Thymus (tissue), 11 donors: ENCODE measurements around the gene CNPPD1. TPM values are rescaled to one million over a fixed set of nuclear protein-coding genes. Genes with fewer than 3 reads are reported as not detected.
A peak's percentile ranks its signal among the peaks of the same experiment; 100 is the strongest.

Experiments
- DNase-seq, 9 donors: peaks; one replicate each; pipeline ENCODE4 v3.0.0-alpha.2; 2013; ENCODE audit warnings: low spot score in 9 of 9, low read depth in 6 of 9, missing footprints in 1 of 9
- H3K27ac ChIP-seq, 2 donors: one replicate each; pipeline ENCODE4 v1.5.1; 2013; ENCODE audit warnings: control low read depth in 1 of 2, low read depth in 1 of 2, low read length in 1 of 2, mild to moderate bottlenecking in 1 of 2, moderate library complexity in 1 of 2
- H3K27me3 ChIP-seq, 2 donors: one replicate each; pipeline ENCODE4 v1.5.1; 2013; ENCODE audit warnings: low read length in 1 of 2; ENCODE audit not compliant: control insufficient read depth in 2 of 2, insufficient read depth in 1 of 2
- H3K36me3 ChIP-seq, 2 donors: one replicate each; pipeline ENCODE4 v1.5.1; 2013; ENCODE audit warnings: low read length in 1 of 2, mild to moderate bottlenecking in 1 of 2, moderate library complexity in 1 of 2; ENCODE audit not compliant: control insufficient read depth in 2 of 2, insufficient read depth in 2 of 2
- H3K4me1 ChIP-seq, 2 donors: one replicate each; pipeline ENCODE4 v1.5.1; 2013; ENCODE audit warnings: low read length in 2 of 2; ENCODE audit not compliant: control insufficient read depth in 2 of 2, insufficient read depth in 2 of 2
- H3K4me3 ChIP-seq, 2 donors: one replicate each; pipeline ENCODE4 v1.5.1; 2013; ENCODE audit warnings: low read length in 2 of 2, control low read depth in 1 of 2, mild to moderate bottlenecking in 1 of 2
- H3K9me3 ChIP-seq, 2 donors: one replicate each; pipeline ENCODE4 v1.5.1; 2013; ENCODE audit warnings: low read length in 1 of 2, mild to moderate bottlenecking in 1 of 2; ENCODE audit not compliant: control insufficient read depth in 2 of 2, insufficient read depth in 1 of 2
- WGBS: extraction: QIAGEN DNeasy Blood & Tissue Kit; methylation state at CpG from one replicate; pipeline ENCODE4 v1.1.7; 2013; 5-methylcytosine and 5-hydroxymethylcytosine counted together
- polyA plus RNA-seq: library from polyadenylated mRNA; stranded (reverse); fragments of 200-250 nt; gene quantifications from one replicate; pipeline ENCODE4 v1.2.3, GENCODE V29; 2013
- total RNA-seq: library from RNA; stranded (reverse); fragments of 120-200 nt; gene quantifications from one replicate; pipeline ENCODE4 v1.2.4, GENCODE V29; 2013
- donor health status: healthy.

The CNPPD1 gene
- total and polyA plus RNA-seq, 2 donors = 33.3 to 46.9 TPM

GRCh38 chr2:219168932-219169331, 7.8 kb downstream of the CNPPD1 start:
- no peak for DNase-seq
- Histone ChIP-seq H3K27ac (no peak overlapping the region), H3K9me3 (no peaks in the 10 kb centered on the region), H3K4me3 (no peak overlapping the region), H3K27me3 (no peaks in the 10 kb centered on the region), H3K4me1 (no peaks in the 10 kb centered on the region), H3K36me3 (peaks cover 23 to 28% of the 10 kb centered on the region in 2 donors)

GRCh38 chr2:219168526-219168925, 8.2 kb downstream of the CNPPD1 start:
- Histone ChIP-seq H3K4me1 (no peaks in the 10 kb centered on the region), H3K27me3 (no peaks in the 10 kb centered on the region), H3K36me3 (peaks cover 21 to 24% of the 10 kb centered on the region in 2 donors), H3K9me3 (no peaks in the 10 kb centered on the region), H3K27ac (no peak overlapping the region), H3K4me3 (no peak overlapping the region)
- WGBS = 57% methylated on average over 6 of the region's 6 CpGs
- DNase-seq = no peak

GRCh38 chr2:219167997-219168396, 8.7 kb downstream of the CNPPD1 start:
- H3K4me1 ChIP-seq = no peaks in the 10 kb centered on the region
- no peak overlapping the region for H3K27ac ChIP-seq
- no peaks in the 10 kb centered on the region for H3K9me3 ChIP-seq
- 92% methylated on average over 5 of the region's 5 CpGs for WGBS
- H3K27me3 ChIP-seq = no peaks in the 10 kb centered on the region
- H3K36me3 ChIP-seq = peaks cover 16 to 19% of the 10 kb centered on the region in 2 donors
- H3K4me3 ChIP-seq = no peak overlapping the region
- no peak for DNase-seq

GRCh38 chr2:219165058-219165911, 11.4 kb downstream of the CNPPD1 start:
- Histone ChIP-seq H3K36me3 (peaks cover 0 to under 1% of the 10 kb centered on the region in 2 donors), H3K4me1 (peaks cover 5% of the 10 kb centered on the region in 2 donors), H3K4me3 (no peak overlapping the region), H3K27ac (no peak overlapping the region), H3K27me3 (no peaks in the 10 kb centered on the region), H3K9me3 (no peaks in the 10 kb centered on the region)
- 96% methylated on average over 10 of the region's 10 CpGs for WGBS
- DNase-seq = no peak

- no peaks in the 10 kb centered on the region for H3K9me3 ChIP-seq
- no peaks in the 10 kb centered on the region for H3K36me3 ChIP-seq
- peaks cover 8 to 11% of the 10 kb centered on the region in 2 donors for H3K4me1 ChIP-seq
- no peak overlapping the region for H3K27ac ChIP-seq
- DNase-seq = no peak
- H3K4me3 ChIP-seq = no peak overlapping the region
- H3K27me3 ChIP-seq = no peaks in the 10 kb centered on the region
- WGBS = 98% methylated on average over 6 of the region's 6 CpGs
Measured at GRCh38 chr2:219163156-219163555, 13.6 kb downstream of the CNPPD1 start.

- Histone ChIP-seq H3K27me3 (no peaks in the 10 kb centered on the region), H3K9me3 (no peaks in the 10 kb centered on the region), H3K36me3 (peaks cover 8 to 12% of the 10 kb centered on the region in 2 donors), H3K4me1 (peaks cover 8 to 11% of the 10 kb centered on the region in 2 donors), H3K4me3 (peak overlapping the region; percentile 70 to 74), H3K27ac (no peak overlapping the region)
- 80% methylated on average over 4 of the region's 4 CpGs for WGBS
- no peak for DNase-seq
Measured at GRCh38 chr2:219161097-219161496, 15.6 kb downstream of the CNPPD1 start.

GRCh38 chr2:219160186-219161017, 16.3 kb downstream of the CNPPD1 start, which contains the start of gene NHEJ1:
TSS of gene NHEJ1 (minus strand) at chr2:219160815. CDS start at chr2:219158362, 2,453 bp downstream.
- Histone ChIP-seq H3K4me3 (peak within 1 kb of the TSS; percentile 70 to 74), H3K27ac (peak within 1 kb of the TSS; percentile 88 to 92), H3K9me3 (no peaks in the 10 kb centered on the region), H3K36me3 (peaks cover 8 to 12% of the 10 kb centered on the region in 2 donors), H3K4me1 (peaks cover 8 to 11% of the 10 kb centered on the region in 2 donors), H3K27me3 (no peaks in the 10 kb centered on the region)
- DNase-seq = peak; percentile 77 to 95 (median 88)
- under 1% methylated on average over 70 of the region's 70 CpGs for WGBS

- 24% methylated on average over 18 of the region's 18 CpGs for WGBS
- peak in 1 of 9 donors; percentile 12 for DNase-seq
- Histone ChIP-seq H3K27me3 (no peaks in the 10 kb centered on the region), H3K4me3 (peak overlapping the region; percentile 70 to 74), H3K27ac (peak overlapping the region in 1 of 2 donors; percentile 58), H3K4me1 (peaks cover 8 to 11% of the 10 kb centered on the region in 2 donors), H3K9me3 (no peaks in the 10 kb centered on the region), H3K36me3 (peaks cover 8 to 12% of the 10 kb centered on the region in 2 donors)
Measured at GRCh38 chr2:219159771-219160185, 16.9 kb downstream of the CNPPD1 start.

- H3K4me3 ChIP-seq = no peak overlapping the region
- WGBS = 96% methylated on average over 3 of the region's 3 CpGs
Measured at GRCh38 chr2:219158586-219158985, 18.1 kb downstream of the CNPPD1 start.

More at GRCh38 chr2:219158586-219158985, 18.1 kb downstream of the CNPPD1 start:
- Histone ChIP-seq H3K9me3 (no peaks in the 10 kb centered on the region), H3K4me1 (peaks cover 8 to 11% of the 10 kb centered on the region in 2 donors), H3K27me3 (no peaks in the 10 kb centered on the region), H3K36me3 (peaks cover 8 to 17% of the 10 kb centered on the region in 2 donors), H3K27ac (no peak overlapping the region)
- no peak for DNase-seq
